IMR-90 (cell line): ENCODE data around the gene CNKSR2. TPM values are rescaled to one million over a fixed set of nuclear protein-coding genes. Genes with fewer than 3 reads are reported as not detected.
A peak's percentile ranks its signal among the peaks of the same experiment; 100 is the strongest.

ENCODE experiments used
- ATAC-seq: fragments of 200-7000 bp; cut with Tn5 transposase; 2 replicates; pipeline ENCODE4 v1.9.1; 2020; ENCODE audit warnings: low read depth, mild to moderate bottlenecking, moderate library complexity
- BruUV-seq: library from RNA; stranded (reverse); fragments of 400-500 nt; replicated peaks from 2 replicates; lab custom pipeline; 2021; lab: Mats Ljungman, UMichigan
- CTCF ChIA-PET: fragments of 300-600 bp; formaldehyde crosslinking; extraction: SDS; loops from one replicate; lab custom pipeline; 2021; ENCODE audit warnings: antibody characterized with exemption; lab: Yijun Ruan, JAX
- POLR2A ChIA-PET: fragments of 300-600 bp; sonication (Branson Sonifier 250); formaldehyde crosslinking; loops from one replicate; lab custom pipeline; 2022; ENCODE audit warnings: antibody characterized with exemption; ENCODE audit not compliant: unreplicated experiment; lab: Charles Lee
- DNase-seq: peaks from one replicate; pipeline ENCODE4 v3.0.0; 2013
- H2AFZ ChIP-seq: replicated peaks from 2 replicates; pipeline ENCODE3; 2013; ENCODE audit warnings: low read length, mild to moderate bottlenecking; ENCODE audit not compliant: poor library complexity
- H2AK5ac ChIP-seq: 2 replicates; pipeline ENCODE4 v1.6.1; 2013; ENCODE audit warnings: low read depth, low read length, inconsistent platforms
- H2AK9ac ChIP-seq: replicated peaks from 2 replicates; pipeline ENCODE3; 2013; ENCODE audit warnings: mild to moderate bottlenecking, low read depth, low read length, moderate library complexity; ENCODE audit not compliant: poor library complexity
- H2BK120ac ChIP-seq: 2 replicates; pipeline ENCODE4 v1.6.1; 2013; ENCODE audit warnings: low read depth, low read length, inconsistent platforms
- H2BK15ac ChIP-seq: 3 replicates; pipeline ENCODE4 v1.6.1; 2013; ENCODE audit warnings: low read depth, low read length, inconsistent platforms
- H2BK20ac ChIP-seq: 2 replicates; pipeline ENCODE4 v1.6.1; 2013; ENCODE audit warnings: low read depth, mild to moderate bottlenecking, inconsistent platforms, low read length, moderate library complexity
- H2BK5ac ChIP-seq: 2 replicates; pipeline ENCODE4 v1.6.1; 2013; ENCODE audit warnings: mild to moderate bottlenecking, low read depth, low read length, inconsistent platforms; ENCODE audit not compliant: poor library complexity, severe bottlenecking
- H3K14ac ChIP-seq: replicated peaks from 2 replicates; pipeline ENCODE4 v1.6.1; 2013; ENCODE audit warnings: low read depth, low read length, inconsistent platforms
- H3K18ac ChIP-seq: 2 replicates; pipeline ENCODE4 v1.6.1; 2013; ENCODE audit warnings: low read depth, low read length, control low read depth
- H3K23ac ChIP-seq: 2 replicates; pipeline ENCODE4 v1.6.1; 2013; ENCODE audit warnings: low read depth, low read length, inconsistent platforms
- H3K27ac ChIP-seq: 2 replicates; pipeline ENCODE4 v1.5.1; 2013; ENCODE audit warnings: mild to moderate bottlenecking, control low read depth, low read length; ENCODE audit not compliant: insufficient read depth
- H3K27me3 ChIP-seq: 2 replicates; pipeline ENCODE4 v1.6.1; 2013; ENCODE audit warnings: low read length; ENCODE audit not compliant: control insufficient read depth, insufficient read depth
- H3K36me3 ChIP-seq: 2 replicates; pipeline ENCODE4 v1.6.1; 2013; ENCODE audit warnings: low read length, mixed read lengths; ENCODE audit not compliant: control insufficient read depth, insufficient read depth
- H3K4ac ChIP-seq: 2 replicates; pipeline ENCODE4 v1.6.1; 2013; ENCODE audit warnings: low read depth, low read length, inconsistent platforms
- H3K4me1 ChIP-seq: 2 replicates; pipeline ENCODE4 v1.6.1; 2013; ENCODE audit warnings: low read length, mixed read lengths; ENCODE audit not compliant: control insufficient read depth, insufficient read depth
- H3K4me2 ChIP-seq: 2 replicates; pipeline ENCODE4 v1.6.1; 2013; ENCODE audit warnings: low read depth, mild to moderate bottlenecking, control low read depth, low read length, moderate library complexity
- H3K4me3 ChIP-seq: 2 replicates; pipeline ENCODE4 v1.5.1; 2013; ENCODE audit warnings: low read depth, mild to moderate bottlenecking, control low read depth, low read length, moderate library complexity; ENCODE audit not compliant: insufficient read depth
- H3K56ac ChIP-seq: 2 replicates; pipeline ENCODE4 v1.6.1; 2013; ENCODE audit warnings: low read length, inconsistent platforms; ENCODE audit not compliant: insufficient read depth; ENCODE audit errors: extremely low read depth
- H3K79me1 ChIP-seq, 2 experiments: 2 replicates each; pipeline ENCODE4 v1.6.1; 2013; ENCODE audit warnings: low read length in 2 of 2, inconsistent platforms in 1 of 2, low read depth in 1 of 2
- H3K9ac ChIP-seq: 2 replicates; pipeline ENCODE4 v1.6.1; 2013; ENCODE audit warnings: low read depth, low read length, control low read depth
- H3K9me1 ChIP-seq: 2 replicates; pipeline ENCODE4 v1.6.1; 2013; ENCODE audit warnings: low read length, inconsistent platforms; ENCODE audit not compliant: insufficient read depth
- H3K9me3 ChIP-seq: 2 replicates; pipeline ENCODE4 v1.6.1; 2013; ENCODE audit warnings: low read length; ENCODE audit not compliant: control insufficient read depth, insufficient read depth
- H4K20me1 ChIP-seq: 2 replicates; pipeline ENCODE4 v1.6.1; 2013; ENCODE audit warnings: low read length, inconsistent platforms; ENCODE audit not compliant: insufficient read depth
- H4K5ac ChIP-seq: 2 replicates; pipeline ENCODE4 v1.6.1; 2013; ENCODE audit warnings: mild to moderate bottlenecking, low read depth, low read length, control low read depth
- H4K8ac ChIP-seq, 2 experiments: 2 replicates each; pipeline ENCODE4 v1.6.1; 2013; ENCODE audit warnings: low read depth in 2 of 2, low read length in 2 of 2, control low read depth in 1 of 2, inconsistent platforms in 1 of 2
- H4K91ac ChIP-seq: 2 replicates; pipeline ENCODE4 v1.6.1; 2013; ENCODE audit warnings: low read depth, low read length, inconsistent platforms; ENCODE audit not compliant: insufficient read depth
- BHLHE40 ChIP-seq: fragments of 150-350 bp; IDR thresholded peaks from 2 replicates; pipeline ENCODE4 v1.6.1; 2016; ENCODE audit warnings: mild to moderate bottlenecking, low read depth, low read length
- CEBPB ChIP-seq: IDR thresholded peaks from 2 replicates; pipeline ENCODE4 v1.6.1; 2012; ENCODE audit warnings: low read depth, low read length, improper control_type of control experiment
- CHD1 ChIP-seq: IDR thresholded peaks from 2 replicates; pipeline ENCODE4 v1.6.1; 2012; ENCODE audit warnings: low read depth, low read length, improper control_type of control experiment
- MAZ ChIP-seq: IDR thresholded peaks from 2 replicates; pipeline ENCODE4 v1.6.1; 2012; ENCODE audit warnings: low read depth, mild to moderate bottlenecking, low read length, improper control_type of control experiment, moderate library complexity, borderline replicate concordance
- POLR2A ChIP-seq: IDR thresholded peaks from 2 replicates; pipeline ENCODE4 v1.6.1; 2012; ENCODE audit warnings: mild to moderate bottlenecking, low read depth, low read length
- RAD21 ChIP-seq: IDR thresholded peaks from 2 replicates; pipeline ENCODE4 v1.6.1; 2012; ENCODE audit warnings: low read length, improper control_type of control experiment
- SMC3 ChIP-seq: fragments of 150-350 bp; IDR thresholded peaks from 2 replicates; pipeline ENCODE4 v1.6.1; 2016; ENCODE audit warnings: low read depth, mild to moderate bottlenecking, antibody characterized with exemption, low read length, moderate library complexity
- WGBS, 2 experiments: methylation state at CpG; one replicate each; pipeline versions ENCODE4 v1.1.5 to v1.1.7; 2013; ENCODE audit warnings: missing lambda C conversion rate in 2 of 2; ENCODE audit not compliant: insufficient read length in 1 of 2; ENCODE audit errors: extremely low coverage in 2 of 2; 5-methylcytosine and 5-hydroxymethylcytosine counted together
- dilution Hi-C: fragments of 300-500 bp; cut with HindIII; formaldehyde crosslinking; loops from one replicate; pipeline ENCODE4 v1.14.3; 2018; ENCODE audit warnings: low sequenced_read_pairs; ENCODE audit not compliant: unreplicated experiment
- in situ Hi-C: fragments of 300-500 bp; cut with MboI; formaldehyde crosslinking; loops from 3 replicates; pipeline ENCODE4 v1.14.3; 2019; ENCODE audit warnings: low sequenced_read_pairs, inconsistent platforms, mixed read lengths
- intact Hi-C: fragments of 100-400 bp; cut with micrococcal nuclease; formaldehyde crosslinking; loops from 2 replicates; pipeline ENCODE4 v1.10.0; 2022
- polyA plus RNA-seq, 3 experiments: library from polyadenylated mRNA; depleted of rRNA; stranded (reverse); fragments of >200 nt; gene quantifications; 2 replicates each; pipeline ENCODE4 v1.2.3, GENCODE V29; 2012; ENCODE audit warnings: low replicate concordance in 1 of 3
- total RNA-seq: library from RNA; depleted of rRNA; stranded (reverse); fragments of >200 nt; gene quantifications from 2 replicates; pipeline ENCODE4 v1.2.3, GENCODE V29; 2012
- TF ChIP-seq, protein P1 (sequence below): fragments of 150-350 bp; IDR thresholded peaks from 2 replicates; pipeline ENCODE4 v1.6.1; 2017; ENCODE audit warnings: mild to moderate bottlenecking, antibody characterized with exemption, low read length, low read depth

Gene CNKSR2
- total and polyA plus RNA-seq, 2 of the 4 experiments (the other 2 are of a cell fraction): 0.14 to 0.90 TPM

DNA sequence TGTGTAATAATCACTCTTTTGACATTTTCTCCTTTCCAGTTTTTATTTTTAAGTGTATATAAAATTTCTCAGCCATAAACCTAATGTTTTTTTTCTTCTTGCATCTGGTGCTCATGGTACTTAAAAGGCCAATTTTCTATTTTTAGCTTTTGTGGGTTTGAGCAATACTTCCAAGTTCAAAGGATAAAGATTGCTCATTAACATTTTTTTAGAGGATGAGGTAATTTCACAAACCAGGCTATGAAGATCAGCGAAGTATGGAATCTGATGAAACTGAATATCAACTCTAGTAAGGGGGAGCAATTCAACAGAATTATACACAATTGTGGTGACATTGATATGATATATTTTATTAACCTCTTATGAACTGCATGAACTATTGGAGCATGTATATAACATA lies 309.7 kb downstream of the CNKSR2 start:
- intact Hi-C loops: no loop called here
- no peak overlapping the region for H3K9ac ChIP-seq
- dilution Hi-C loops: no loop called here
- H2BK20ac ChIP-seq: no peak overlapping the region
- H3K9me3 ChIP-seq: no peaks in the 10 kb centered on the region
- ATAC-seq (no peak), DNase-seq (peak; percentile 74)
- H3K4me3 ChIP-seq: no peak overlapping the region
- no peaks in the 10 kb centered on the region for H3K36me3 ChIP-seq
- no peak overlapping the region for H3K23ac ChIP-seq
- no peak overlapping the region for H4K5ac ChIP-seq
- BruUV-seq: no TSS peak
- H4K20me1 ChIP-seq: no peaks in the 10 kb centered on the region
- no peaks in the 10 kb centered on the region for H3K4me1 ChIP-seq
- H2BK5ac ChIP-seq: no peak overlapping the region
- H2BK15ac ChIP-seq: no peak overlapping the region
- H2BK120ac ChIP-seq: no peak overlapping the region
- no peak overlapping the region for H3K56ac ChIP-seq
- no peak overlapping the region for H3K4me2 ChIP-seq
- no peak overlapping the region for H3K14ac ChIP-seq
- ChIA-PET POLR2A (no interaction called here), CTCF (no interaction called here)
- no peak overlapping the region for H3K4ac ChIP-seq
- no peak overlapping the region for H4K91ac ChIP-seq
- no peak overlapping the region for H4K8ac ChIP-seq
- no peaks in the 10 kb centered on the region for H3K9me1 ChIP-seq
- TF ChIP-seq MAZ: no peak
- no peak for TF ChIP-seq BHLHE40
- TF ChIP-seq, protein P1, sequence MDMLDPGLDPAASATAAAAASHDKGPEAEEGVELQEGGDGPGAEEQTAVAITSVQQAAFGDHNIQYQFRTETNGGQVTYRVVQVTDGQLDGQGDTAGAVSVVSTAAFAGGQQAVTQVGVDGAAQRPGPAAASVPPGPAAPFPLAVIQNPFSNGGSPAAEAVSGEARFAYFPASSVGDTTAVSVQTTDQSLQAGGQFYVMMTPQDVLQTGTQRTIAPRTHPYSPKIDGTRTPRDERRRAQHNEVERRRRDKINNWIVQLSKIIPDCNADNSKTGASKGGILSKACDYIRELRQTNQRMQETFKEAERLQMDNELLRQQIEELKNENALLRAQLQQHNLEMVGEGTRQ: no peak
- no peak for TF ChIP-seq SMC3
- no peak for TF ChIP-seq CHD1
- TF ChIP-seq CEBPB: peak; percentile 77
- no peak for TF ChIP-seq RAD21
- TF ChIP-seq POLR2A: no peak
- no peak overlapping the region for H2AFZ ChIP-seq
- H2AK9ac ChIP-seq: no peak overlapping the region
- no peak overlapping the region for H2AK5ac ChIP-seq
- no peak overlapping the region for H3K18ac ChIP-seq
- in situ Hi-C loops: no loop called here
- WGBS, 2 experiments: no CpG with 5 or more reads among the region's 1 CpG
- H3K27ac ChIP-seq: no peak overlapping the region
- H3K79me1 ChIP-seq: no peaks in the 10 kb centered on the region
- H3K27me3 ChIP-seq: no peaks in the 10 kb centered on the region
